ENCODE data around the gene GPT2.
"Not testable (repeated sequence)": the region's sequence is repeated elsewhere in the genome, so short reads cannot be mapped to it uniquely, and the experiment has no call there.

The GPT2 gene

DNA sequence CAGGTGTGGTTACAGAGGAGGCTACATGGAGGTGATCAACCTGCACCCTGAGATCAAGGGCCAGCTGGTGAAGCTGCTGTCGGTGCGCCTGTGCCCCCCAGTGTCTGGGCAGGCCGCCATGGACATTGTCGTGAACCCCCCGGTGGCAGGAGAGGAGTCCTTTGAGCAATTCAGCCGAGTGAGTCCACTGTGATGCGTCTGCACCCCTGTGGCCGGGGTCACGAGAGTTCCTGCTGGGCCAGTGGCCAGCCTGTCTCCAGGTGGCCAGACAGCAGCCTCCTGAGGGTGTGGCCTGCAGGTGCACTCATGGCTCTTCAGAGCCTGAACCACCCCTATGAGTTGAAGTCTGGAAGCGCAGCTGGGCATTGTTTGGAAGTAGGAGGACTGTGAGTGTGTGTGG is 38.1 kb downstream of the GPT2 start:
- DNase-seq: no peak

- DNase-seq: no peak
These were observed 39.5 kb downstream of the GPT2 start for GRCh38 chr16:46923513-46924295.

- no peak for DNase-seq
These were observed 40.2 kb downstream of the GPT2 start for GRCh38 chr16:46924402-46924801.

DNA sequence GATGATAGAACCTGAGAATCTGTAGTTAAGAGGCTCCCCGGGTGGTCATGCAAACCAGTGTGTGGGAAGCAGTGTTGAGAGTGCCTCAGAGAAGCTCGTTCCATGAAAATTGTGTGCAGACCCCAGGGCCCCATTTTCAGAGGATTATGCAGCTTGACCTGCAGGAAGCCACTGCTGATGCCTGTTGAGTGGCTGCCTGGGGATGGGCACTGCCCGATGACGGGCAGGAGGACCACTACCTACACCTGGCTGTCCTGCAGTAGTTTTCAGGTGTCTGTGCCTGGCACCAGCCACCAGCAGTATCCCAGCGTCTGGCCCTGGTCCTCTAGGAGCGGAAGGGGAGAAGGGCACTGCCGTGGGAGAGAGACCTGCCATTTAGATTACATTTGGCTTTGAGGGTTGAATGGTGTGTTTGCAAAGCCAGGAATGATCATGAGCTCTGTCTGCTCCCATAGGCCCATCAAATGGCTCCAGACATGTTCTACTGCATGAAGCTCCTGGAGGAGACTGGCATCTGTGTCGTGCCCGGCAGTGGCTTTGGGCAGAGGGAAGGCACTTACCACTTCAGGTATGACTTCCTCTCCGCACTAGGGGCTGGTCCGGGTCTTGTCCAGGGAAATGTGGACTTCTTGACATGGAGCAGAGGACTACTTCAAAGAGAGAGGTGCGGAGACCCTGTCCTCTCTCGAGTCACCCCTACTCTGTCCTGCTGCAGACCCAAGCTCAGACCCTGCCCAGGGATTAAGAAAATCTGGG is 42.5 kb downstream of the GPT2 start:
- DNase-seq: no peak

DNA sequence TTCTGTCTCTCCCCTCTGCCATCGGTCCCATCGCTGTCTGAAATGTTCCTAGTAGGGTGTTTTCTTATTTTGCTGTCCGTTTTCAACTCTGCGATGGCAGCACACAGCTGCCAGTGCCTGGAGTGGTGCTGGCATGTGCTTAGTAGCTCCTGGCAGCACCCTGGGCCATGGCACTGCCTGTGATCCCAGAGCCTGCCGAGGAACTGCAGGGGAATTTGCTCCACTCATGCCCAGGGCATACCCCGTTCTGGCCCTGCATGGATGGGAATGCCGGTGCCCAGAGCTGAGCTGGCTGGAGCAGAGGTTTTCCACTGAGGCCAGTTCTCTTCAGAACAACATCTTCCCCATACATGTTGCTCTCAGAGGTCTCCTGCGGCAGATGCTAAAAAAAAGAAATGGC is 43.1 kb downstream of the GPT2 start:
- DNase-seq: no peak

DNA sequence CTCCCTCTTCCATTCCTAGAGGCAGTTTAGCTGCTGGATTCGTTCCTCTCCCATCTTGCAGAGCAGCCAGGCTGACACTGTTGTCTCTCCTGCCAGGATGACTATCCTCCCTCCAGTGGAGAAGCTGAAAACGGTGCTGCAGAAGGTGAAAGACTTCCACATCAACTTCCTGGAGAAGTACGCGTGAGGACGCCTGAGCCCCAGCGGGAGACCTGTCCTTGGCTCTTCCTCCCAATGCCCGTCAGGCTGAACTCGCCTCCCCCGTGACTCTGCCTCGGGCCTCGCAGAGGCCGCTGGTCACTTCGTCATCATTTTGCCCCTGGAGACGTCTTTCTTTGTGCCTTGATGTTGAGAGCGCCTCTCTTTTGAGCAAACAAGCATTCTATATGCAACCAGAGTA is 44.6 kb downstream of the GPT2 start:
- DNase-seq: no peak

GRCh38 chr16:46929378-46930332 is 45.5 kb downstream of the GPT2 start:
- DNase-seq: peak; percentile 23 to 61 (median 48)

DNA sequence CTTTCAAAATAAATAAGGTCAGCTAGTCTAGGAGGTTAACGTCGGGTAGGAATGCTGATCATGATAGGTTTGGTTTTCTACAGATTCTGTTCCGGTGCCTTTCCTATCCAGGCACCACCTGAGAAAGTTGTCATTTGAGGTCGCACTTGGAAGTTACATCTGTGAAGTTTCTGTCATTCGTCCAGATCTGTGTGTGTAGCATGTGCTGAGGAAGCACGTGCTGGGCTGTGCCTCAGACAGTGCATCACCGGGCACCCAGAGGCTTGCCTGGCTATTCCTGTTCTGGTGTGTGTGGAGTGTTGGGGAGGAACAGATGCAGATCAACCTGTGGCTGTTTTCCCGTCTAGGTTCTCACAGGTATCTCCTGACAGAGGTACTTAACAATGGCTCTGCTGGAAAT is 46.7 kb downstream of the GPT2 start:
- DNase-seq: no peak

GRCh38 chr16:46932802-46933201 is 48.6 kb downstream of the GPT2 start:
- DNase-seq: no peak

- no peak for DNase-seq
These were observed 53.4 kb downstream of the GPT2 start for GRCh38 chr16:46937536-46937935.

DNA sequence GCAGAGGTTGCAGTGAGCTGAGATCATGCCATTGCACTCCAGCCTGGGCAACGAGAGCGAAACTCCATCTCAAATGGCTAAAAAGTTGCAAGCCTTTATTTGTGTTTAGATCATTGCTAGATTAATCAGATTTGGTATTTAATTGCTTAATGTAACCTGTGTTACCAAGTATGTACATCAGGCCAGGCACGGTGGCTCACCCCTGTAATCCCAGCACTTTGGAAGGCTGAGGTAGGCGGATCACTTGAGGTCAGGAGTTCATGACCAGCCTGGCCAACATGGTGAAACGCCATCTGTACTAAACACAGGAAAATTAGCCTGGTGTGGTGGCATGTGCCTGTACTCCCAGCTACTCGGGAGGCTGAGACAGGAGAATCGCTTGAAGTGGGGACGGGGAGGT is 60.6 kb downstream of the GPT2 start:
- DNase-seq: not testable (repeated sequence)

DNA sequence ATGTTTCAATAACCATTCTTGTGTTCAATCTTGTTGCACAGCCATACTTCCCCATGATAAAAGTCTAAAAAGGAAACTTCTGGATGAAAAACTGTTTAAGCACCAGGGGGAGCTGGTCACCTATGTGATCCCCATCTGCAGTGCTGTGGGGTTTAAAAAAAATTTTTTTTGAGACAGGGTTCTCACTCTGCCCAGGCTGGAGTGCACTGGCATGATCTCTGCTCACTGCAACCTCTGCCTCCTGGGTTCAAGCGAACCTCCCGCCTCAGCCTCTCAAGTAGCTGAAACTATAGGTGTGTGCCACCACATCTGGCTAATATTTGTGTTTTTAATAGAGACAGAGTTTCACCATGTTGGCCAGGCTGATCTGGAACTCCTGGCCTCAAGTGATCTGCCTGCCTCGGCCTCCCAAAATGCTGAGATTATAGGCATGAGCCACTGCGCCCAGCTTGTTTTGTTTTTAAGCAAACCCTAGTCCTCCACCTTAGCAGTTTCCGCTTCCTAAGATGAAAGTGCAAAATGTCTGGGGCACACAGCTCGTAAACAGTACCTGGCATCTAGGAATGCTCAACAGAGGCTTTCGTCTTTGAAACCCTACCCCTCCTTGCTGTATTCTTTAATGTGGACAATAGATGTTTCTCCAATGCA is 63.9 kb downstream of the GPT2 start:
- peak in 2 of 5 donors; percentile 26 to 70 for DNase-seq

DNA sequence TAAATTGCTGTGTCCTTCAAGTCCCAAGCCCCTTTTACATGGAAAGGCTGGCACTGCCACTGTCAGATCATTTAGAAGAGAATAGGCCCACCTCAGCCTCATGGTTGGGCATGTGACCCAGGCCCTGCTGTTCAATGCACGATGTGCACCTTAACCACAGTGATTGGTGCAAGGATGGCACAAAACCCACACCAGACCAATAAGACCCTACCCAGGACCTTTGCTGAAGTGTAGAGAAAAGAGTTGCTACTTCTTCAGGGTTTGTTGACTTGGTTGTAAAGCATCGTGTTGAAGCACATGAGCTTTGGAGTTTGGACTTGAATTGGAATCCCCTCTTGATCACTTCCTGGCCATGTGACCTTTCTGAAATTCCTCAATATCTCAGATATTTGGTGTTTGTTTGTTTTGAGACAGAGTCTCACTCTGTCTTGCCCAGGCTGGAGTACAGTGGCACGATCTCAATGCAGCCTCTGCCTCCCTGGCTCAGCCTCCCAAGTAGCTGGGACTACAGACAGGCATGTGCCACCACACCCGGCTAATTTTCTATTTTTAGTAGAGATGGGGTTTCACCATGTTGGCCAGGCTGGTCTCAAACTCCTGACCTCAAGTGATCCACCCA is 64.5 kb downstream of the GPT2 start:
- DNase-seq: peak in 1 of 5 donors; percentile 9

GRCh38 chr16:46949241-46949892 is 65.2 kb downstream of the GPT2 start:
- DNase-seq: peak in 1 of 5 donors; percentile 81

DNA sequence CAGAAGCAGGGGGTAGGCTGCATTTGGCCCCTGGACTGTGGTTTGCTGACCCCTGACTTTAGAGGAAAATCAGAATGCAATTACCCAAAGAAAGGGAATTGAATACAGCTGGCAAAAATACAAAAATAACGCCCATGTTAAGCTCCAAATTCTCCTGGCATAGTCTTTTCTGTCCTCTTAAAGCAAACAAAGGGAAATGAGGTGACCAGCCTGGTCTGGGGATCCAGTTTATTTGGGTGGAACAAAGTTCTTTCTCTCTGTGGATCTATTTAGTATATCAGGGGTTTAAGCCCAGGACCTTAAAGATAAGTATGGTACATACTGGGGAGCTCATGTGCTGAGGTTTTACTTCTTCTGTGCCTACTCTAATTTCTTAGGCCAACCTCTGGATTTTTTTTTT is 65.8 kb downstream of the GPT2 start:
- DNase-seq: no peak

DNA sequence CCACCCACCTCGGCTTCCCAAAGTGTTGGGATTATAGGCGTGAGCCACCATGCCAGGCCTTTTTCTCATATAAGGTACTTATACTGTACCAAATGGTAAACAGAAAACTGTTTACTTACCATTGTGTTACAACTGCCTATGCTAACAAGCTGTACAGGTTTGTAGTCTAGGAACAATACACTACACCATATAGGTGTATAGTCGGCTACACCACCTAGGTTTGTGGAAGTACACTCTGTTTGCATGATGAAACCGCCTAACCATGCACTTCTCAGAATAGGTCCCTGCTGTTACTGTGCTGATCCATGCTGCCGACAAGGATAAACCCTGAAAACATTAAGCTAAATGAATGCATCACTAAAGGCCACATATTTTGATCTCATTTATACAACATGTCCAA is 70.4 kb downstream of the GPT2 start:
- DNase-seq: no peak

GRCh38 chr16:46961373-46962353 is 77.5 kb downstream of the GPT2 start:
- peak in 1 of 5 donors; percentile 47 for DNase-seq

GRCh38 chr16:46962629-46963028 is 78.5 kb downstream of the GPT2 start:
- no peak for DNase-seq

DNA sequence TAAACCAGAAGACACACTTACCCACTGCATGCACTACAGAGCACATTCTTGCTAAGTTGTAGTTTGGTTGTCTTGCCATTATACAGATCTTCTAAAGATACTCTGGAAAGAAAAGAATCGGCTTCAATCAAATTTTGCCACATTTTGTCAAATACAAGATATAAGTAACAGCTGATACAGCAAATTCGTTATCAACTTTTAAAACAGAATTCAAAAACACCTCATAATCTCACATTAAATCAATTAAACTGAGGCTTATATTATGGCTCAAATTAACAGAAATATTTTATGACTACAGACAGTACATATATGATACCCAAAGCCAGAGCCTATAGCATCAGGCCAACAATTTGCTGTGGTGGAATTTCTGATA is 83.9 kb downstream of the GPT2 start:
- DNase-seq: no peak

DNA sequence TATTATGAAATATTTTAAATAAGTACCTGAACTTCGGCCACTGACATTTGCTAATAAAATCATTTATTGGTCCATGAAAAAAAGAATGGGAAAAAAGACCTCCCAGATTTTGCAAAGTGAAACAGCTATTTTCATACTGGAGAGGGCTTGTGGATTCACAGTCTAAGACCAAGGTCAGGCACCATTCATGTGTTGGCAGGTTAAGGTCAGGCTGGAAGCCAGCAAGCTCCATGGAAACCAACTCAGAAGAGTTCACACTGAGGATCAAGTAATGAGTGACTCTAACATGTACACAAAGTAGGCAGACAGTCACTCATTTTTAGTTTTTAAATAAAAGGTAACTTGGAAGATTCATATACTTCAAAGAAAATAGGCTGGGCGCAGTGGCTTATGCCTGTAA is 85.9 kb downstream of the GPT2 start:
- no peak for DNase-seq
